Measurements from ENCODE around the gene DHX35.

- TF ChIP-seq ZBTB37 (CRISPR knock-in tag; IDR thresholded peaks at IDR 0.05) (no peak), CTCF (CRISPR knock-in tag; IDR thresholded peaks at IDR 0.05) (no peak), CREB1 (IDR thresholded peaks at IDR 0.05) (no peak), CREB1 (CRISPR knock-in tag; IDR thresholded peaks at IDR 0.05) (no peak), ZNF280B (CRISPR knock-in tag; IDR thresholded peaks at IDR 0.05; ENCODE audit: borderline replicate concordance) (no peak), ZNF776 (CRISPR knock-in tag; IDR thresholded peaks at IDR 0.05) (no peak), ZNF232 (CRISPR knock-in tag; IDR thresholded peaks at IDR 0.05; ENCODE audit: borderline replicate concordance) (no peak), POLR2AphosphoS5 (IDR thresholded peaks at IDR 0.05; ENCODE audit: low read depth, low read length) (no peak), SNAPC2 (CRISPR knock-in tag; IDR thresholded peaks at IDR 0.05) (no peak), RAD21 (CRISPR knock-in tag; IDR thresholded peaks at IDR 0.05) (no peak)
Observed at GRCh38 chr20:38919683-38920082, 42.5 kb upstream of the DHX35 start.

Data from HepG2 (cell line).